MM.1S (cell line): Measurements from ENCODE around the gene NCOA3.
"Not testable (repeated sequence)": the region's sequence is repeated elsewhere in the genome, so short reads cannot be mapped to it uniquely, and the experiment has no call there.

Experiments used
- DNase-seq: peaks from one replicate; pipeline ENCODE4 v3.0.0-alpha.2; 2015
- H2AFZ ChIP-seq: fragments of 300-600 bp; sonication (generic); 2 replicates; pipeline ENCODE4 v1.6.0; 2016; ENCODE audit warnings: antibody characterized with exemption, low read length
- H3F3A ChIP-seq: fragments of 300-600 bp; sonication (generic); 2 replicates; pipeline ENCODE4 v1.6.1; 2016; ENCODE audit warnings: mild to moderate bottlenecking, antibody characterized with exemption, low read length, moderate library complexity, mixed read lengths; ENCODE audit not compliant: insufficient read depth
- H3K27ac ChIP-seq: fragments of 300-600 bp; sonication (generic); 2 replicates; pipeline ENCODE4 v1.5.1; 2016; ENCODE audit warnings: mild to moderate bottlenecking, low read length
- H3K27me3 ChIP-seq: fragments of 300-600 bp; sonication (generic); replicated peaks from 2 replicates; pipeline ENCODE4 v1.6.0; 2016; ENCODE audit warnings: low read length; ENCODE audit not compliant: insufficient read depth
- H3K36me3 ChIP-seq: fragments of 300-600 bp; sonication (generic); replicated peaks from 2 replicates; pipeline ENCODE4 v1.6.1; 2016; ENCODE audit warnings: mild to moderate bottlenecking, low read length, mixed read lengths; ENCODE audit not compliant: insufficient read depth
- H3K4me1 ChIP-seq: fragments of 300-600 bp; sonication (generic); 2 replicates; pipeline ENCODE4 v1.6.1; 2016; ENCODE audit warnings: low read length, mixed read lengths
- H3K4me2 ChIP-seq: fragments of 300-600 bp; sonication (generic); 2 replicates; pipeline ENCODE4 v1.6.0; 2016; ENCODE audit warnings: low read depth, low read length
- H3K4me3 ChIP-seq: fragments of 300-600 bp; sonication (generic); 2 replicates; pipeline ENCODE4 v1.5.1; 2016; ENCODE audit warnings: low read length, mixed read lengths
- H3K79me2 ChIP-seq: fragments of 300-600 bp; sonication (generic); 2 replicates; pipeline ENCODE4 v1.6.1; 2016; ENCODE audit warnings: mixed run types, low read length, mixed read lengths
- H3K9ac ChIP-seq: fragments of 300-600 bp; sonication (generic); 2 replicates; pipeline ENCODE4 v1.6.1; 2016; ENCODE audit warnings: low read length, mixed read lengths
- H3K9me2 ChIP-seq: fragments of 300-600 bp; sonication (generic); replicated peaks from 2 replicates; pipeline ENCODE4 v1.6.1; 2016; ENCODE audit warnings: mild to moderate bottlenecking, low read length, mixed read lengths; ENCODE audit not compliant: insufficient read depth
- H3K9me3 ChIP-seq: fragments of 300-600 bp; sonication (generic); replicated peaks from 2 replicates; pipeline ENCODE4 v1.6.1; 2016; ENCODE audit warnings: mild to moderate bottlenecking, low read length, mixed read lengths; ENCODE audit not compliant: insufficient read depth
- H4K20me1 ChIP-seq: fragments of 300-600 bp; sonication (generic); 2 replicates; pipeline ENCODE4 v1.6.1; 2016; ENCODE audit warnings: mild to moderate bottlenecking, low read length, moderate library complexity, mixed read lengths; ENCODE audit not compliant: insufficient read depth
- CTCF ChIP-seq: fragments of 300-600 bp; sonication (generic); IDR thresholded peaks from 2 replicates; pipeline ENCODE4 v1.5.1; 2016; ENCODE audit warnings: antibody characterized with exemption, low read length, mixed read lengths
- EZH2 ChIP-seq: fragments of 300-600 bp; sonication (generic); optimal IDR thresholded peaks from 2 replicates; pipeline ENCODE3; 2017; ENCODE audit warnings: low read depth, mild to moderate bottlenecking, antibody characterized with exemption, low read length, mixed read lengths
- EZH2phosphoT487 ChIP-seq: fragments of 300-600 bp; sonication (generic); IDR thresholded peaks from 2 replicates; pipeline ENCODE4 v1.6.1; 2018; ENCODE audit warnings: antibody characterized with exemption, low read length

NCOA3 gene

DNA sequence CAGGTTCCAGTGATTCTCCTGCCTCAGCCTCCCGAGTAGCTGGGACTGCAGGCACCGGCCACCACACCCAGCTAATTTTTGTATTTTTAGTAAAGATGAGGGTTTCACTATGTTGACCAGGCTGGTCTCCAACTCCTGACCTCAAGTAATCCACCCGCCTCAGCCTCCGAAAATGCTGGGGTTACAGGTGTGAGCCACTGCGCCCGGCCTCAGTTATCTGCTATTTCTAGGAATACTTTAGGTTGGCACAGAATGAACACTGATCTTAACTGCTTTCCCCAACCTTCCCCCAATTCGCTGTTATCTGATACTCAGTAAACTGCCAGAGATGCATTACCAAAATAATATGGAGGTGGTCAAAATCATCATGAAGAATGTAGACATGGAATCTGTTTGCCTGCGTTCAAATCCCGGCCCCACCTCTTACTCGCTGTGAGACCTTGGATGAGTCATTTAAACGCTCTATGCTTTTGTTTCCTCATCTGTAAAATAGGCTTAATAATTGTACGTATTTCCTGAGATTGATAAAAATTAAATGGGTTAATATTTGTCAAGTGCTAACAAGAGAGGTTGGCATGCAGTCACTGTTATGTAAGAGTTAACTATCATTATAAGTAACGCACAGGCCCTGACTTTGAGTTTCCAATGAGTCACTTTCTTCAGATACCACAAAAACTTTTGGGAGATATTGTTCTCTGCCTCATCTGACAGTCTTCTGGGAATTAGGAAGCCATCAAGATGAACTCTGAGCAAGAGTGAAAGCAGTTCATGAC lies 44.5 kb upstream of the NCOA3 start:
- no peaks in the 10 kb centered on the region for H3K9me3 ChIP-seq
- no peak for DNase-seq
- H4K20me1 ChIP-seq = no peaks in the 10 kb centered on the region
- H3K4me1 ChIP-seq = peaks cover 15% of the 10 kb centered on the region
- H3K4me3 ChIP-seq = no peak overlapping the region
- H3K79me2 ChIP-seq = no peaks in the 10 kb centered on the region
- H3K4me2 ChIP-seq = no peak overlapping the region
- TF ChIP-seq CTCF (no peak), EZH2 (no peak), EZH2phosphoT487 (no peak)
- peaks cover 9% of the 10 kb centered on the region; the same call in 1 of the 2 replicates for H3F3A ChIP-seq
- H3K36me3 ChIP-seq = no peaks in the 10 kb centered on the region
- H3K9ac ChIP-seq = no peak overlapping the region
- H2AFZ ChIP-seq = no peak overlapping the region
- H3K27ac ChIP-seq = no peak overlapping the region
- H3K9me2 ChIP-seq = no peaks in the 10 kb centered on the region
- no peaks in the 10 kb centered on the region for H3K27me3 ChIP-seq

- not testable (repeated sequence) for H3K4me1 ChIP-seq, H3K9me3 ChIP-seq, H3K79me2 ChIP-seq, H3K4me3 ChIP-seq, H3K9ac ChIP-seq, H3K27ac ChIP-seq, H4K20me1 ChIP-seq, H3K27me3 ChIP-seq, DNase-seq, H3F3A ChIP-seq, H3K4me2 ChIP-seq, H2AFZ ChIP-seq, H3K36me3 ChIP-seq, H3K9me2 ChIP-seq
These were observed 43.2 kb upstream of the NCOA3 start for GRCh38 chr20:47458280-47459050.

GRCh38 chr20:47459344-47460073 lies 42.2 kb upstream of the NCOA3 start:
- no peaks in the 10 kb centered on the region for H3K9me2 ChIP-seq
- no peak for DNase-seq
- no peaks in the 10 kb centered on the region for H3K4me1 ChIP-seq
- no peak overlapping the region for H3K4me3 ChIP-seq
- no peaks in the 10 kb centered on the region for H3K36me3 ChIP-seq
- no peaks in the 10 kb centered on the region for H4K20me1 ChIP-seq
- H3K79me2 ChIP-seq = no peaks in the 10 kb centered on the region
- H2AFZ ChIP-seq = no peak overlapping the region
- H3K9ac ChIP-seq = no peak overlapping the region
- H3K27me3 ChIP-seq = no peaks in the 10 kb centered on the region
- H3K27ac ChIP-seq = no peak overlapping the region
- H3F3A ChIP-seq = no peaks in the 10 kb centered on the region
- TF ChIP-seq EZH2phosphoT487 (no peak), EZH2 (no peak), CTCF (no peak)
- H3K4me2 ChIP-seq = no peak overlapping the region
- H3K9me3 ChIP-seq = no peaks in the 10 kb centered on the region

- not testable (repeated sequence) for H3F3A ChIP-seq, H3K36me3 ChIP-seq, H3K4me1 ChIP-seq, H3K9ac ChIP-seq, H3K79me2 ChIP-seq, H3K4me2 ChIP-seq, DNase-seq, H3K9me3 ChIP-seq, H4K20me1 ChIP-seq, H3K9me2 ChIP-seq, H3K4me3 ChIP-seq, H3K27me3 ChIP-seq, H3K27ac ChIP-seq, H2AFZ ChIP-seq
These were observed 41.0 kb upstream of the NCOA3 start for GRCh38 chr20:47460761-47461112.
